GM21423 (cell line): ENCODE measurements around the gene MYOZ3.

Source experiments
- ATAC-seq: cut with Tn5 transposase; IDR thresholded peaks from one replicate; pipeline ENCODE4 v1.9.1; 2021; ENCODE audit warnings: mild to moderate bottlenecking, moderate library complexity; ENCODE audit not compliant: unreplicated experiment

The MYOZ3 gene

DNA sequence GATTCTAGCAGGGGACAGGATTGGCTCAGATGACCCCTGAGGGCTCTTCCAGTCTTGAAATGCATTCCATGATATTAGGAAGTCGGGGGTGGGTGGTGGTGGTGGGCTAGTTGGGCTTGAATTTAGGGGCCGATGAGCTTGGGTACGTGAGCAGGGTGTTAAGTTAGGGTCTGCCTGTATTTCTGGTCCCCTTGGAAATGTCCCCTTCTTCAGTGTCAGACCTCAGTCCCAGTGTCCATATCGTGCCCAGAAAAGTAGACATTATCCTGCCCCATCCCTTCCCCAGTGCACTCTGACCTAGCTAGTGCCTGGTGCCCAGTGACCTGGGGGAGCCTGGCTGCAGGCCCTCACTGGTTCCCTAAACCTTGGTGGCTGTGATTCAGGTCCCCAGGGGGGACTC lies 2.9 kb upstream of the MYOZ3 start:
- no peak for ATAC-seq

GRCh38 chr5:150658699-150659265 lies 2.3 kb upstream of the MYOZ3 start:
- ATAC-seq = no peak

GRCh38 chr5:150659360-150660107 lies 1.5 kb upstream of the MYOZ3 start:
- ATAC-seq = no peak

GRCh38 chr5:150660108-150660831 lies 781 bp upstream of the MYOZ3 start:
- no peak for ATAC-seq

- ATAC-seq = no peak
Observed at GRCh38 chr5:150661821-150662596, 958 bp downstream of the MYOZ3 start.

- no peak for ATAC-seq
Observed at GRCh38 chr5:150662731-150663516, 1.9 kb downstream of the MYOZ3 start.

GRCh38 chr5:150663936-150664335 lies 2.9 kb downstream of the MYOZ3 start:
- no peak for ATAC-seq

DNA sequence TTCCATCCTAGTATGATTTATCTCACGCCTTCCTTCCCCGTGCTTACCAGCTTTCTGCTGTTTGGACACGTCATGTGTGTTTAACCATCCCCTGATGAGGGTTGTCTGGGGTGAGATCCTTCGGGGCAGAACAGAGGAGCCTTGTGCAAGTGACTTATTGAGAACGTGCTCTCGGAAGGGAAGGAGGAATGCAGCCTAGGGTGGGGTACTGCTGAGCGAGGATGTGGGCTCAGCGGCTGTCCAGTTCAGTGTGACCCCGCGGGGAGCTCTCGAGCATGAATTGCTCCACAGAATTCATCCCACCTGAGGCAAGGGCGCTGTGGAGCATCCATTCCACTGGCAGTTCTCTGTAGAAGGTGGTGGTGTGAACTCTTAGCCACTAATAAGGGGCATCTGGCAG lies 4.0 kb downstream of the MYOZ3 start:
- no peak for ATAC-seq

DNA sequence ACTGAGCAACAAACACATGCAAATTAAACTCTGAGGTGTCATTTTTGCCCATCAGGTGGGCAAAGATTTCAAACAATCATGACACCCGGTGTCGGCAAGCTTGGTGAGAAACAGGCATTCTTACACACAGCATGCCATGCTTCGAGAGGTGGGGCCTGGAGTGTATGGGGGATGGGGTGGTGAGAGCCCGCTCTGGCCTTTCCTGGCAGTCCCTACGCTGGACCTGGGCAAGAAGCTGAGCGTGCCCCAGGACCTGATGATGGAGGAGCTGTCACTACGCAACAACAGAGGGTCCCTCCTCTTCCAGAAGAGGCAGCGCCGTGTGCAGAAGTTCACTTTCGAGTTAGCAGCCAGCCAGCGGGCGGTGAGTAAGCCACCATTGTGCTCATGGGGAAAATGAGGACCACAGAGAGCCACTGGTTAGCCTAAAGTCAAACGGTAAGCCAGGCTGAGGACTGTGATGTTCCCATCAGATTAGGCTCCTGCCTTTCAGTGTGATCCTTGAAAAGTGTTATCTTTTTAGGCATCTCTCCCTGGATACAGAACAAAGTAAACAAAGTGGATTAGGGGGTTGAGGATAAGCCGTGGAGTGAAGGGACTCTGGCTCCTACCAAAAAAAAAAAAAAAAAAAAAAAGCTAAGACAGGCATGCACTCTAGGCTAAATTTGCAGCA lies 9.4 kb downstream of the MYOZ3 start:
- no peak for ATAC-seq

DNA sequence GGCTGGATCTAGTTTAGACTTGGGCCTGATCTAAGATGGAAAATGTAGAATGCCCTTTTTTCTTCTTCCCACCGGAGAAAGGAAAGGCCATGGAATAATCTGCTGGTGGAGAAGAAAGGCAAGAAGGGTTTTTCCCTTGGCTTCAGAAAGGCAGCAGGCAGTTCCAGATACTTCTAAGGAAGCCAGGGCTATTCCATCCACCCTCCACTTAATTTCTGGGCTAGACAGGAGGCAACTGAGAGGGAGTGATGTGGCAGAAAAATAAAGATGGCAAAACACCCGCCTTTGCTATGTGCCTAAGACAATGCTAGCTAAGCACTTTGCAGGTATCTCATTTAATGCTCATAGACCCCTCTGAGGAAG lies 9.9 kb downstream of the MYOZ3 start:
- ATAC-seq = no peak

DNA sequence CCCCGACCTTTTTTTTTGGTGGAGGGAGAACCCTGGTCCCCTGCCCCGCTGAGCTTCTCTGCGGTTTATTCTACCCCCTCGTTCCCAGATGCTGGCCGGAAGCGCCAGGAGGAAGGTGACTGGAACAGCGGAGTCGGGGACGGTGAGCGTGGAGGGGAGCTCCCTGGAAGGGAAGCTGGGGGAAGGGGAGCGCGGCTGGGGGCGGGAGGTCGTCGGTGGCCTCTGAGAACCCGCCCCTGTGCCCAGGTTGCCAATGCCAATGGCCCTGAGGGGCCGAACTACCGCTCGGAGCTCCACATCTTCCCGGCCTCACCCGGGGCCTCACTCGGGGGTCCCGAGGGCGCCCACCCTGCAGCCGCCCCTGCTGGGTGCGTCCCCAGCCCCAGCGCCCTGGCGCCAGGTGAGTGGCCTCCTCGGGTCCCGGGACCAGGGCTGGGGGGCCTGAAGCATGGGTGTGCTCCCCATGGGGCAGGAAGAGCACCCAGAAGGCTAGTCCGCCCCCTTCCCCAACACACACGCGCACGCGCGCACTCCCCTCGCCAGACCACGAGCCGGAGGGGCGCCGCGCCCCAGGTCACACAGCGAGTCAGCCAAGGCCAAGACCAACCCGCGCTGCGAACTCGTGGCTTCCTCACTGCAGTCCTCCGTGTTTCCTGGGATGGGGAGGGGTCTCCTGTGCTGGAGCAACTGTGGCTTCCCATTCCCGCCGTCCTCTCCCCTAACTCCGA lies 10.6 kb downstream of the MYOZ3 start:
- ATAC-seq = peak; percentile 29

DNA sequence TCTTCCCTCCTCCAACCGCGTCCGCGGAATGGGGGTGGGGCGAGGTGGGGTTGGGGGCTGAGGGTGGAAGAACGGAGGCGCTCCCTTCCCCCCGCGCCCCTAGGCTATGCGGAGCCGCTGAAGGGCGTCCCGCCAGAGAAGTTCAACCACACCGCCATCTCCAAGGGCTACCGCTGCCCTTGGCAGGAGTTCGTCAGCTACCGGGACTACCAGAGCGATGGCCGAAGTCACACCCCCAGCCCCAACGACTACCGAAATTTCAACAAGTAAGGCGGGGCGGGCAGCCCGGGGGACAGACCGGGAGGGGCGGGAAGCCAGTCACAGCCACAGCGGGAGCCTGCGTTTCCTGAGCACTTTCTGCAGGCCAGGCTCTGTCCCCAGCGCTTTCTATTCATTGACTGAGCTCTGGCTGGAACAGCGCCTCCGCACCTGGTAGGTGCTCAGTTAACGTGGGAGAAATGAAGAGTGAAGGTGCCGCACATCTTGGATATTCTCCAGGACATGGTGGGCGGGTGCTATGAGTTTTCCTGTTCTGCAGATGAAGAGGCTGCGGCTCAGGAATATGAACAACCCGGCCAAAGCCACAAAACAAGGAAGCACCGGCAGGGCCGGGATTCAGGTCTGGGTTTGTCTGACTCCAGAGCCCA lies 11.3 kb downstream of the MYOZ3 start:
- peak; percentile 54 for ATAC-seq

DNA sequence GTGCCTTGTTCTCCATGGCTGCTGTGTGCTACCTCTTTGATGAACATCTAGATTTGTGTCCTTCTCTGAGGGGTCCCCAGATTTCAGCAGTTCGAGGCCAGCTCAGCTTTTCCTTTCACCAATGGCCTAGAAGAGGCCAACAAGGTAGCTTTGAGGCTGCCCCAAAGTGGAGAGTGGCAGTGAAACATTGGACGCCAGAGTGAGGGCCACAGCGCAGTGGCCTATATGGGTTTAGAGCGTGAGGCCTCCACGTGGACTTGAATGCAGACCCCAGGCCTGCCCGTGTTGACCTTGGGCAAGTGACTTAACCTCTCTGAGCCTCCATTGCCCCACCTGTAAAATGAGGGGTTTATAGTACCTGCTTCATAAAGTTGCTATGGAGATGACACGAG lies 11.8 kb downstream of the MYOZ3 start:
- no peak for ATAC-seq

DNA sequence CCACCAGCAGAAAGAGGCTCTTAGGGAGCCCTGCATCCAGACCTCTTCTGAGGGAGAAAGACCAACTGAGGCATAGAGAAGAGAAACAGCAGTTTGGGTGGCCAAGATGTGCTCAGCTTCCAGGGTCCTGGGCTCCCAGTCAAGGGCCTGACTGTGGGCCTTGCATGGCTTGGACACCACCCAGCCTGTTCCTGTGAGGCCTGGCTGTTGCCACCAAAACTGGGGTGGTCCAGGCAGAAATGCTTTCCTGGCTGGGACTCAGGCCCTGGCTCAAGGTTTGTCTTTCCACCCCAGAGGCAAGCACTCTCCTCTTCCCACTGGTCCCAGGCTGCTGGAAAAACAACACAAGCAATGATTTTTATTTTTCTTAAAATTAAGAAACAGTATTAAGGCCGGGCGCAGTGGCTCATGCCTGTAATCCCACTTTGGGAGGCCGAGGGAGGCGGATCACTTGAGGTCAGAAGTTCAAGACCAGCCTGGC lies 13.3 kb downstream of the MYOZ3 start:
- no peak for ATAC-seq

GRCh38 chr5:150675069-150675468 lies 14.0 kb downstream of the MYOZ3 start:
- no peak for ATAC-seq

DNA sequence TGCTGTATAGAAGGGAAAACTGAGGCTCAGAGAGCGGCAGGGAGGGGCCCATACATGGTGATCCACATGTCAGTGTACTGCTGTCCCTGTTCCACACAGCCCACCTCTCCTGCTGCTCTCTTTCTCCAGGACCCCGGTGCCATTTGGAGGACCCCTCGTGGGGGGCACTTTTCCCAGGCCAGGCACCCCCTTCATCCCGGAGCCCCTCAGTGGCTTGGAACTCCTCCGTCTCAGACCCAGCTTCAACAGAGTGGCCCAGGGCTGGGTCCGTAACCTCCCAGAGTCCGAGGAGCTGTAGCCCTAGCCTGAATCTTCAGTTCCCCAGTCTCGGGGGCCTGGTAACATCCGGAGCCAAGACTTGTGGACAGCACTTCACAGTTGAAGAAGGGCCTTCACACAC lies 15.5 kb downstream of the MYOZ3 start:
- no peak for ATAC-seq

DNA sequence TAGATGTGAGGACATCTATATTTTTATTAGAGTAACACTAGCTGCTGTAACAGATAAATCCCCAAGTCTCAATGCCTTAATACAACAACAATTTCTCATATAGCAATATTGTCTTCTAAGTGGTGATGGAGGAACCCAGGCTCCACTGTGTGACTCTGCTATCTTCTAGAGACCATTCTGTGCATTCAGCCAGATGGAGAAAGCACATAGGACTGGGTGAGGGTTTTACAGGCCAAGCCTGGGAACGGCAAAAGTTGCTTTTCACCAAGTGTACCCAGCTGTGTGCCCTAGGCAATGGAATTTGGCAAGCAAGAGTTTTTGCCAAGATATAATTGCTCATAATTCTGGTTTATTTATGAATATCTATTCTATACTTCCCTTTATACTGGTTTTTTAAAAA lies 28.1 kb downstream of the MYOZ3 start:
- ATAC-seq = no peak

DNA sequence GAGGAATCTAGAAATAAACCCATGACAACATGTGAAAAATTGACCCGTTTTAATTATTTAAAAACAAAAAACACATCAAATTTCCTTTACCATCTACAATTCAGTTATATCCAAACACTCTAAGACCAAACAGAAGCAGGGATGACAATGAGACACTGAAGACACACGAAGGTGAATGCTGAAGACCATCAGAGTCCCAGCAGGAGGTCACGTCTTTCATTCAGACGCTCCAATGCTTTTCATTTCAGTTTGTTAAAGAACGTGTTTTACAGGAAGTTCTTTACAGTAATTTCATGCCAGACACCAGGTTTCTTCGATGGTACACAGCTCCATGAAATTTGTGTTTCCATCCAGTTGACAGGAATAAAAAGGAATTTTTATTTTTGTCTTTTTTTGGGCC lies 29.7 kb downstream of the MYOZ3 start:
- ATAC-seq = no peak

GRCh38 chr5:150692276-150692675 lies 31.2 kb downstream of the MYOZ3 start:
- no peak for ATAC-seq
